ENCODE data around the gene FSCN2.

FSCN2 gene

GRCh38 chr17:81556175-81556691 is 28.1 kb downstream of the FSCN2 start:
- DNase-seq (ENCODE audit: low read depth), result peak; percentile 13
- TF ChIP-seq CTCF (IDR thresholded peaks at IDR 0.05; ENCODE audit: low read length, missing control alignments), result no peak
- H3K4me3 ChIP-seq (replicated peaks; ENCODE audit: low read depth, low read length), result no peak overlapping the region

- no peak for DNase-seq (ENCODE audit: low read depth)
- H3K4me3 ChIP-seq (replicated peaks; ENCODE audit: low read depth, low read length), result no peak overlapping the region
- no peak for TF ChIP-seq CTCF (IDR thresholded peaks at IDR 0.05; ENCODE audit: low read length, missing control alignments)
Measured at GRCh38 chr17:81556863-81557262, 28.7 kb downstream of the FSCN2 start.

GRCh38 chr17:81557276-81558114 is 29.3 kb downstream of the FSCN2 start:
- DNase-seq (ENCODE audit: low read depth), result no peak
- H3K4me3 ChIP-seq (replicated peaks; ENCODE audit: low read depth, low read length), result no peak overlapping the region
- TF ChIP-seq CTCF (IDR thresholded peaks at IDR 0.05; ENCODE audit: low read length, missing control alignments), result no peak

- no peak for DNase-seq (ENCODE audit: low read depth)
- H3K4me3 ChIP-seq (replicated peaks; ENCODE audit: low read depth, low read length), result no peak overlapping the region
- TF ChIP-seq CTCF (IDR thresholded peaks at IDR 0.05; ENCODE audit: low read length, missing control alignments), result no peak
Measured at GRCh38 chr17:81558115-81558468, 29.9 kb downstream of the FSCN2 start.

- DNase-seq (ENCODE audit: low read depth), result peak; percentile 20
- no peak overlapping the region for H3K4me3 ChIP-seq (replicated peaks; ENCODE audit: low read depth, low read length)
- peak; percentile 15 for TF ChIP-seq CTCF (IDR thresholded peaks at IDR 0.05; ENCODE audit: low read length, missing control alignments)
Measured at GRCh38 chr17:81558941-81559806, 31.0 kb downstream of the FSCN2 start.

GRCh38 chr17:81561494-81561885 is 33.3 kb downstream of the FSCN2 start:
- peak; percentile 30 for DNase-seq (ENCODE audit: low read depth)
- no peak overlapping the region for H3K4me3 ChIP-seq (replicated peaks; ENCODE audit: low read depth, low read length)
- no peak for TF ChIP-seq CTCF (IDR thresholded peaks at IDR 0.05; ENCODE audit: low read length, missing control alignments)

Measured in fibroblast of pulmonary artery (primary cell).